ENCODE measurements around the gene ATOX1. TPM values are rescaled to one million over a fixed set of nuclear protein-coding genes. Genes with fewer than 3 reads are reported as not detected.

Gene ATOX1
- total and polyA plus RNA-seq, 10 of the 15 experiments (the other 5 are each of a cell fraction or from before 2014, with no cell fraction given) = 130 to 642 (median 245) TPM

DNA sequence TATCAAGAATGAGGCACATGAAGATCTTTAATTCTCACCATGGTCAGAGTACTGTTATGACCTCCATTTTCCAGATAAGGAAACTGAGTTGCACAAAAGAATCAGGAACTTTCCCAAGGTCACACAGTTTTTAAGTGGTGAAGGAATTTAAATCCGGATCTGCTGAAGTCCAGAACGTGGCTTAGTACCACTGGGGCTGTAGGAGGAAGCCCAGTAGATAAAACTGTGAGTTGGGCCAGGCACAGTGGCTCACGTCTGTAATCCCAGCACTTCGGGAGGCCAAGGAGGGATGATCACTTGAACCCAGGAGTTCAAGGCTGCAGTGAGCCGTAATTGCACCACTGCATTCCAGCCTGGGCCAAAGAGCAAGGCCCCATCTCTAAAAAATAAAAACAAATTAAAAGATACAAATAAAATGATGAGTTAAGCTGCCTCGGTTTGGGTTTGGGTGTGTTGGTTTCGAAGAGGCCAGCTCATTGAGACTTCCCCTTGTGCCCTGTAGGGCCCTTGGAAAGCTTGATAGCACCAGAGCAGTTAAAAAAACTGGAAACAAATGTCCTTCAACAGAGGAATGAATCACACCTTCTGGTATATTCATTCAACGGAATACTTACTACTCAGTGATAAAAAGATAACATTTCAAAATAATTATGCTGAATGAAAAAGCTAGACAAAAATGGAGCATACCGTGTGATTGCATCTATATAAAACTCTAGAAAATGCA lies 20.1 kb downstream of the ATOX1 start:
- in situ Hi-C loops (cut with MboI) (no loop called here), intact Hi-C loops (cut with micrococcal nuclease; ENCODE audit: unreplicated experiment) (no loop called here)
- no peaks in the 10 kb centered on the region for H4K20me1 ChIP-seq (ENCODE audit: control insufficient read depth, insufficient read depth)
- ChIA-PET POLR2A (interaction anchor here (1.7 to 3.8 kb wide), 3 partner anchors 11 to 77 kb away, joined by 8 to 19 read pairs (median 9); no protein-coding TSS in a partner anchor), CTCF (interaction anchor here (0.5 to 13.9 kb wide), 14 partner anchors 7 to 1471 kb away, joined by 3 to 381 read pairs (median 10); partner anchors contain the start of gene G3BP1), RAD21 (ENCODE audit: unreplicated experiment) (interaction anchor here (1.0 to 11.2 kb wide), 7 partner anchors 11 to 128 kb away, joined by 3 to 207 read pairs (median 13); partner anchors contain the start of gene G3BP1), SMC1A (ENCODE audit: uncharacterized antibody, unreplicated experiment) (interaction anchor here (0.7 to 11.1 kb wide), 14 partner anchors 10 to 215 kb away, joined by 3 to 154 read pairs (median 6); no protein-coding TSS in a partner anchor)
- no peaks in the 10 kb centered on the region for H3K9me3 ChIP-seq (replicated peaks; ENCODE audit: control insufficient read depth, insufficient read depth, low read length)
- no peaks in the 10 kb centered on the region for H3K27me3 ChIP-seq (replicated peaks in 1 of 2; ENCODE audit: control insufficient read depth in 2 of 2, insufficient read depth in 2 of 2, low read length in 1 of 2)
- no peak overlapping the region for H3K4me3 ChIP-seq
- peaks cover 30% of the 10 kb centered on the region for H3K4me1 ChIP-seq (ENCODE audit: control insufficient read depth, insufficient read depth, low read length)
- peaks cover 4 to 13% of the 10 kb centered on the region in 2 experiments; a peak in 3 of 4 replicates for H3K36me3 ChIP-seq (ENCODE audit: control insufficient read depth in 2 of 2, insufficient read depth in 2 of 2, low read length in 1 of 2)
- H2AFZ ChIP-seq (ENCODE audit: control insufficient read depth, low read depth, low read length) = no peak overlapping the region
- H3K9ac ChIP-seq (ENCODE audit: control insufficient read depth, insufficient read depth, low read length) = no peak overlapping the region
- FAIRE-seq (no peak), ATAC-seq (no peak), DNase-seq (ENCODE audit: low read depth, low spot score) (no peak)
- no TSS peak for BruUV-seq (replicated peaks)
- peaks cover 3% of the 10 kb centered on the region; the same call in 1 of the 2 replicates for H3K79me2 ChIP-seq (ENCODE audit: control insufficient read depth, insufficient read depth, low read length)
- 75% methylated on average over 9 of the region's 9 CpGs for WGBS (ENCODE audit: insufficient coverage, insufficient replicate concordance, low lambda C conversion rate, missing lambda C conversion rate)
- H3K27ac ChIP-seq (ENCODE audit: control insufficient read depth, insufficient read depth) = no peak overlapping the region
- H3K4me2 ChIP-seq (ENCODE audit: control insufficient read depth, insufficient read depth) = no peak overlapping the region
- no peak for TF ChIP-seq FOXM1 (IDR thresholded peaks at IDR 0.05; ENCODE audit: low read depth, low read length)
- no peak for TF ChIP-seq EZH2 (IDR thresholded peaks at IDR 0.05; ENCODE audit: borderline replicate concordance, control insufficient read depth, low read depth, low read length)
- TF ChIP-seq, protein P1, sequence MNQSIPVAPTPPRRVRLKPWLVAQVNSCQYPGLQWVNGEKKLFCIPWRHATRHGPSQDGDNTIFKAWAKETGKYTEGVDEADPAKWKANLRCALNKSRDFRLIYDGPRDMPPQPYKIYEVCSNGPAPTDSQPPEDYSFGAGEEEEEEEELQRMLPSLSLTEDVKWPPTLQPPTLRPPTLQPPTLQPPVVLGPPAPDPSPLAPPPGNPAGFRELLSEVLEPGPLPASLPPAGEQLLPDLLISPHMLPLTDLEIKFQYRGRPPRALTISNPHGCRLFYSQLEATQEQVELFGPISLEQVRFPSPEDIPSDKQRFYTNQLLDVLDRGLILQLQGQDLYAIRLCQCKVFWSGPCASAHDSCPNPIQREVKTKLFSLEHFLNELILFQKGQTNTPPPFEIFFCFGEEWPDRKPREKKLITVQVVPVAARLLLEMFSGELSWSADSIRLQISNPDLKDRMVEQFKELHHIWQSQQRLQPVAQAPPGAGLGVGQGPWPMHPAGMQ (IDR thresholded peaks at IDR 0.05; ENCODE audit: borderline replicate concordance) = no peak
- TF ChIP-seq ZNF274 (IDR thresholded peaks at IDR 0.05; ENCODE audit: insufficient read depth, insufficient read length) = no peak
- TF ChIP-seq, protein P2, sequence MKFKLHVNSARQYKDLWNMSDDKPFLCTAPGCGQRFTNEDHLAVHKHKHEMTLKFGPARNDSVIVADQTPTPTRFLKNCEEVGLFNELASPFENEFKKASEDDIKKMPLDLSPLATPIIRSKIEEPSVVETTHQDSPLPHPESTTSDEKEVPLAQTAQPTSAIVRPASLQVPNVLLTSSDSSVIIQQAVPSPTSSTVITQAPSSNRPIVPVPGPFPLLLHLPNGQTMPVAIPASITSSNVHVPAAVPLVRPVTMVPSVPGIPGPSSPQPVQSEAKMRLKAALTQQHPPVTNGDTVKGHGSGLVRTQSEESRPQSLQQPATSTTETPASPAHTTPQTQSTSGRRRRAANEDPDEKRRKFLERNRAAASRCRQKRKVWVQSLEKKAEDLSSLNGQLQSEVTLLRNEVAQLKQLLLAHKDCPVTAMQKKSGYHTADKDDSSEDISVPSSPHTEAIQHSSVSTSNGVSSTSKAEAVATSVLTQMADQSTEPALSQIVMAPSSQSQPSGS (IDR thresholded peaks at IDR 0.05; ENCODE audit: low read length) = no peak
- TF ChIP-seq ESRRA (IDR thresholded peaks at IDR 0.05; ENCODE audit: low read length) = no peak
- TF ChIP-seq, protein P3, sequence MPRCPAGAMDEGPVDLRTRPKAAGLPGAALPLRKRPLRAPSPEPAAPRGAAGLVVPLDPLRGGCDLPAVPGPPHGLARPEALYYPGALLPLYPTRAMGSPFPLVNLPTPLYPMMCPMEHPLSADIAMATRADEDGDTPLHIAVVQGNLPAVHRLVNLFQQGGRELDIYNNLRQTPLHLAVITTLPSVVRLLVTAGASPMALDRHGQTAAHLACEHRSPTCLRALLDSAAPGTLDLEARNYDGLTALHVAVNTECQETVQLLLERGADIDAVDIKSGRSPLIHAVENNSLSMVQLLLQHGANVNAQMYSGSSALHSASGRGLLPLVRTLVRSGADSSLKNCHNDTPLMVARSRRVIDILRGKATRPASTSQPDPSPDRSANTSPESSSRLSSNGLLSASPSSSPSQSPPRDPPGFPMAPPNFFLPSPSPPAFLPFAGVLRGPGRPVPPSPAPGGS (IDR thresholded peaks at IDR 0.05; ENCODE audit: borderline replicate concordance, insufficient read depth, low read depth, low read length, poor library complexity, severe bottlenecking) = no peak
- TF ChIP-seq MTA2 (IDR thresholded peaks at IDR 0.05; ENCODE audit: low read depth) = no peak
- TF ChIP-seq, protein P4, sequence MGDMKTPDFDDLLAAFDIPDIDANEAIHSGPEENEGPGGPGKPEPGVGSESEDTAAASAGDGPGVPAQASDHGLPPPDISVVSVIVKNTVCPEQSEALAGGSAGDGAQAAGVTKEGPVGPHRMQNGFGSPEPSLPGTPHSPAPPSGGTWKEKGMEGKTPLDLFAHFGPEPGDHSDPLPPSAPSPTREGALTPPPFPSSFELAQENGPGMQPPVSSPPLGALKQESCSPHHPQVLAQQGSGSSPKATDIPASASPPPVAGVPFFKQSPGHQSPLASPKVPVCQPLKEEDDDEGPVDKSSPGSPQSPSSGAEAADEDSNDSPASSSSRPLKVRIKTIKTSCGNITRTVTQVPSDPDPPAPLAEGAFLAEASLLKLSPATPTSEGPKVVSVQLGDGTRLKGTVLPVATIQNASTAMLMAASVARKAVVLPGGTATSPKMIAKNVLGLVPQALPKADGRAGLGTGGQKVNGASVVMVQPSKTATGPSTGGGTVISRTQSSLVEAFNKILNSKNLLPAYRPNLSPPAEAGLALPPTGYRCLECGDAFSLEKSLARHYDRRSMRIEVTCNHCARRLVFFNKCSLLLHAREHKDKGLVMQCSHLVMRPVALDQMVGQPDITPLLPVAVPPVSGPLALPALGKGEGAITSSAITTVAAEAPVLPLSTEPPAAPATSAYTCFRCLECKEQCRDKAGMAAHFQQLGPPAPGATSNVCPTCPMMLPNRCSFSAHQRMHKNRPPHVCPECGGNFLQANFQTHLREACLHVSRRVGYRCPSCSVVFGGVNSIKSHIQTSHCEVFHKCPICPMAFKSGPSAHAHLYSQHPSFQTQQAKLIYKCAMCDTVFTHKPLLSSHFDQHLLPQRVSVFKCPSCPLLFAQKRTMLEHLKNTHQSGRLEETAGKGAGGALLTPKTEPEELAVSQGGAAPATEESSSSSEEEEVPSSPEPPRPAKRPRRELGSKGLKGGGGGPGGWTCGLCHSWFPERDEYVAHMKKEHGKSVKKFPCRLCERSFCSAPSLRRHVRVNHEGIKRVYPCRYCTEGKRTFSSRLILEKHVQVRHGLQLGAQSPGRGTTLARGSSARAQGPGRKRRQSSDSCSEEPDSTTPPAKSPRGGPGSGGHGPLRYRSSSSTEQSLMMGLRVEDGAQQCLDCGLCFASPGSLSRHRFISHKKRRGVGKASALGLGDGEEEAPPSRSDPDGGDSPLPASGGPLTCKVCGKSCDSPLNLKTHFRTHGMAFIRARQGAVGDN (IDR thresholded peaks at IDR 0.05) = no peak
- TF ChIP-seq, protein P5, sequence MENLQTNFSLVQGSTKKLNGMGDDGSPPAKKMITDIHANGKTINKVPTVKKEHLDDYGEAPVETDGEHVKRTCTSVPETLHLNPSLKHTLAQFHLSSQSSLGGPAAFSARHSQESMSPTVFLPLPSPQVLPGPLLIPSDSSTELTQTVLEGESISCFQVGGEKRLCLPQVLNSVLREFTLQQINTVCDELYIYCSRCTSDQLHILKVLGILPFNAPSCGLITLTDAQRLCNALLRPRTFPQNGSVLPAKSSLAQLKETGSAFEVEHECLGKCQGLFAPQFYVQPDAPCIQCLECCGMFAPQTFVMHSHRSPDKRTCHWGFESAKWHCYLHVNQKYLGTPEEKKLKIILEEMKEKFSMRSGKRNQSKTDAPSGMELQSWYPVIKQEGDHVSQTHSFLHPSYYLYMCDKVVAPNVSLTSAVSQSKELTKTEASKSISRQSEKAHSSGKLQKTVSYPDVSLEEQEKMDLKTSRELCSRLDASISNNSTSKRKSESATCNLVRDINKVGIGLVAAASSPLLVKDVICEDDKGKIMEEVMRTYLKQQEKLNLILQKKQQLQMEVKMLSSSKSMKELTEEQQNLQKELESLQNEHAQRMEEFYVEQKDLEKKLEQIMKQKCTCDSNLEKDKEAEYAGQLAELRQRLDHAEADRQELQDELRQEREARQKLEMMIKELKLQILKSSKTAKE (IDR thresholded peaks at IDR 0.05; ENCODE audit: low read depth, poor library complexity, severe bottlenecking) = no peak
- no peak for TF ChIP-seq FOXK2 (IDR thresholded peaks at IDR 0.05)
